Mucosa of stomach (tissue), 1 donor: ENCODE data around the gene CYP1A2.

Experiments used
- H3K27me3 ChIP-seq: one replicate; pipeline ENCODE4 v1.7.0; 2013; ENCODE audit warnings: mild to moderate bottlenecking, low read length; ENCODE audit not compliant: control insufficient read depth, insufficient read depth
- H3K36me3 ChIP-seq: one replicate; pipeline ENCODE4 v1.7.0; 2013; ENCODE audit warnings: low read length; ENCODE audit not compliant: control insufficient read depth, insufficient read depth
- H3K4me1 ChIP-seq: one replicate; pipeline ENCODE4 v1.7.0; 2013; ENCODE audit warnings: mild to moderate bottlenecking, low read length; ENCODE audit not compliant: control insufficient read depth, insufficient read depth
- H3K4me3 ChIP-seq: one replicate; pipeline ENCODE4 v1.7.0; 2013; ENCODE audit warnings: low read length
- H3K9ac ChIP-seq: one replicate; pipeline ENCODE4 v1.7.0; 2013; ENCODE audit warnings: mild to moderate bottlenecking, low read length, moderate library complexity
- H3K9me3 ChIP-seq: one replicate; pipeline ENCODE4 v1.7.0; 2013; ENCODE audit warnings: mild to moderate bottlenecking, low read length, moderate library complexity; ENCODE audit not compliant: control insufficient read depth
- donor health status: Pancreatic carcinoma.

CYP1A2 gene

GRCh38 chr15:74804935-74805334 lies 56.3 kb downstream of the CYP1A2 start:
- peaks cover 12% of the 10 kb centered on the region for H3K4me1 ChIP-seq
- H3K27me3 ChIP-seq, result no peaks in the 10 kb centered on the region
- H3K4me3 ChIP-seq, result no peak overlapping the region
- no peak overlapping the region for H3K9ac ChIP-seq
- no peaks in the 10 kb centered on the region for H3K9me3 ChIP-seq
- no peaks in the 10 kb centered on the region for H3K36me3 ChIP-seq
